OCI-LY3 (cell line): ENCODE results near the gene ST6GALNAC1.

ENCODE experiments used
- CTCF ChIP-seq: fragments of 200-600, 300-600 bp; sonication (generic); IDR thresholded peaks from 2 replicates; pipeline ENCODE4 v1.5.1; 2014; ENCODE audit warnings: antibody characterized with exemption, low read length, low read depth
- EZH2phosphoT487 ChIP-seq: fragments of 200-600 bp; shearing (Covaris generic); IDR thresholded peaks from 2 replicates; pipeline ENCODE4 v1.6.1; 2018; ENCODE audit warnings: antibody characterized with exemption, mixed run types, low read depth

GRCh38 chr17:76670718-76671122, 27.2 kb upstream of the ST6GALNAC1 start:
- TF ChIP-seq CTCF: no peak
- no peak for TF ChIP-seq EZH2phosphoT487
